GM10266 (cell line): ENCODE results near the gene ZNF649.

Source experiments
- DNase-seq: peaks from one replicate; pipeline ENCODE4 v3.0.0; 2012; ENCODE audit errors: extremely low spot score
- TF ChIP-seq, protein P1 (sequence below): IDR thresholded peaks from 2 replicates; pipeline ENCODE4 v1.5.1; 2012; ENCODE audit warnings: mild to moderate bottlenecking, low read depth; ENCODE audit not compliant: control insufficient read depth, insufficient read depth; ENCODE audit errors: missing control alignments

The ZNF649 gene

DNA sequence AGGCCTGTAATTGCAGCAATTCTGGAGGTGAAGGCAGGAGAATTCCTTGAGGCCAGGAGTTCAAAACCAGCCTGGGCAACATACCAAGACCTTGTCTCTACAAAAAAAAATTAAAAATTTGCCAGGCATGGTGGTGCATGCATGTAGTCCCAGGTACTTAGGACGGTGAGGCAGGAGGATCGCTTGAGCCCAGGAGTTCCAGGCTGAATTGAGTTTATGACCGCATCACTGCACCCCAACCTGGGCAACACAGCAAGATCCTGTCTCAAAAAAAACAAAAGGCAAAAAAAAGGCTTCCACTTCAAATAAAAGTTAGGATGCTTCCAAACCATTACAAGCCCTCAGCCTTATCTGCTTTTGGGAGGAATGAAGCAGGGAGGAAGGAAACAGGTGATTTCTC, 22.3 kb downstream of the ZNF649 start:
- DNase-seq, result no peak
- TF ChIP-seq, protein P1, sequence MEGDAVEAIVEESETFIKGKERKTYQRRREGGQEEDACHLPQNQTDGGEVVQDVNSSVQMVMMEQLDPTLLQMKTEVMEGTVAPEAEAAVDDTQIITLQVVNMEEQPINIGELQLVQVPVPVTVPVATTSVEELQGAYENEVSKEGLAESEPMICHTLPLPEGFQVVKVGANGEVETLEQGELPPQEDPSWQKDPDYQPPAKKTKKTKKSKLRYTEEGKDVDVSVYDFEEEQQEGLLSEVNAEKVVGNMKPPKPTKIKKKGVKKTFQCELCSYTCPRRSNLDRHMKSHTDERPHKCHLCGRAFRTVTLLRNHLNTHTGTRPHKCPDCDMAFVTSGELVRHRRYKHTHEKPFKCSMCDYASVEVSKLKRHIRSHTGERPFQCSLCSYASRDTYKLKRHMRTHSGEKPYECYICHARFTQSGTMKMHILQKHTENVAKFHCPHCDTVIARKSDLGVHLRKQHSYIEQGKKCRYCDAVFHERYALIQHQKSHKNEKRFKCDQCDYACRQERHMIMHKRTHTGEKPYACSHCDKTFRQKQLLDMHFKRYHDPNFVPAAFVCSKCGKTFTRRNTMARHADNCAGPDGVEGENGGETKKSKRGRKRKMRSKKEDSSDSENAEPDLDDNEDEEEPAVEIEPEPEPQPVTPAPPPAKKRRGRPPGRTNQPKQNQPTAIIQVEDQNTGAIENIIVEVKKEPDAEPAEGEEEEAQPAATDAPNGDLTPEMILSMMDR, result no peak

DNA sequence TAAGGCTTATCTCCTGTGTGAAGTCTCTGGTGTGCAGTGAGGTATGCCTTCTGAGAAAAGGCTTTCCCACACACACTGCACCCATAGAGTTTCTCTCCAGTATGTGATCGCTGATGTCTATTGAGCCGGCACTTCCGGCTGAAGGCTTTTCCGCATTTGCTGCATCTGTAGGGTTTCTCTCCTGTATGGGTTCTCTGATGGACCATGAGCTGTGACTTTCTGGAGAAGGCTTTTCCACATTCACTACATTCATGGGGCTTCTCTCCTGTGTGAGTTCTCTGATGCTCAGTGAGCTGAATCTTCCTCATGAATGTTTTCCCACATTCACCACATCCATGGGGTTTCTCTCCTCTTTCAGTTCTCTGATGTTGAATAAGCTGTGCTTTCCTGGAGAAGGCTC, 31.7 kb downstream of the ZNF649 start:
- TF ChIP-seq, protein P1, result no peak
- DNase-seq, result no peak

DNA sequence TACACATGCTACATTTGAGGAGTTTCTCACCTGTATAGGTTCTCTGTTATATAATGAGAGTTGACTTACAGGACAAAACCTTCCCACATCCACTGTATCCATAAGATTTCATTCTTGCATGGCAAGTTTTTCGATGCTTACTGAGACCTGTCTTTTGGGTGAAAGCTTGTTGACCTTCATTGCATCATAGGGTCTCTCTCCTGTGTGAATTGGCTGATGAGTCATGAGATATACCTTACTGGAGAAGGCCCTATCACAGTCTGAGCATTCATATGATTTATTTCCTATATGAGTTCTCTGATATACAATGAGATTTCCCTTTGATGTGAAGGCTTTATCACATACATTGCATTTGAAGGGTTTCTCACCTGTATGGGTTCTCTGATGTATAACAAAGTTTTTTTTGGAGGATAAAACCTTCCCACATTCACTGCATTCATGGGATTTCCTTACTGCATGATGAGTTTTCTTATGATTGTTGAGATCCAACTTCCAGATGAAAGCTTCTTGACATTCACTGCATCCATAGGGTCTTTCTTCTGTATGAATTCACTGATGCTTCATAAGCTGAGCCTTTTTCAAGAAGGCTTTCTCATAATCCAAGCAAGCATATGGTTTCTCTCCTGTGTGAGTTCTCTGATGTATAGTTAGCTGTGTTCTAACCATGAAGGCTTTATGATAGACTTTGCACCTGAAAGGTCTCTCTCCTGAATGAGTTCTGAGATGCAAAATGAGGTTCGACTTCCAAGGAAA, 42.8 kb downstream of the ZNF649 start:
- TF ChIP-seq, protein P1, result no peak
- DNase-seq, result no peak
